Measurements from ENCODE around the gene SLC15A3.
"Not testable (repeated sequence)": the region's sequence is repeated elsewhere in the genome, so short reads cannot be mapped to it uniquely, and the experiment has no call there.

Gene SLC15A3

GRCh38 chr11:60910711-60911380 lies 41.1 kb downstream of the SLC15A3 start:
- no peak for TF ChIP-seq CTCF (IDR thresholded peaks at IDR 0.05; ENCODE audit: extremely low read depth, insufficient read depth, missing control alignments)
- no peak for DNase-seq (ENCODE audit: low spot score)
- in situ Hi-C loops (cut with MboI; ENCODE audit: low pct_unique_long_range_greater_than_20kb, low sequenced_read_pairs, unreplicated experiment), result no loop called here

- in situ Hi-C loops (cut with MboI; ENCODE audit: low pct_unique_long_range_greater_than_20kb, low sequenced_read_pairs, unreplicated experiment), result no loop called here
- no peak for TF ChIP-seq CTCF (IDR thresholded peaks at IDR 0.05; ENCODE audit: extremely low read depth, insufficient read depth, missing control alignments)
- peak; percentile 80 for DNase-seq (ENCODE audit: low spot score)
Measured at GRCh38 chr11:60910281-60910687, 41.7 kb downstream of the SLC15A3 start.

- in situ Hi-C loops (cut with MboI; ENCODE audit: low pct_unique_long_range_greater_than_20kb, low sequenced_read_pairs, unreplicated experiment), result not testable (repeated sequence)
Measured at GRCh38 chr11:60909680-60910280, 42.2 kb downstream of the SLC15A3 start.

GRCh38 chr11:60908803-60909202 lies 43.2 kb downstream of the SLC15A3 start:
- in situ Hi-C loops (cut with MboI; ENCODE audit: low pct_unique_long_range_greater_than_20kb, low sequenced_read_pairs, unreplicated experiment), result no loop called here
- no peak for DNase-seq (ENCODE audit: low spot score)
- no peak for TF ChIP-seq CTCF (IDR thresholded peaks at IDR 0.05; ENCODE audit: extremely low read depth, insufficient read depth, missing control alignments)

More at GRCh38 chr11:60909680-60910280, 42.2 kb downstream of the SLC15A3 start:
- DNase-seq (ENCODE audit: low spot score), result not testable (repeated sequence)

- peak; percentile 99 for DNase-seq (ENCODE audit: low spot score)
- TF ChIP-seq CTCF (IDR thresholded peaks at IDR 0.05; ENCODE audit: extremely low read depth, insufficient read depth, missing control alignments), result no peak
- in situ Hi-C loops (cut with MboI; ENCODE audit: low pct_unique_long_range_greater_than_20kb, low sequenced_read_pairs, unreplicated experiment), result no loop called here
Measured at GRCh38 chr11:60906132-60906972, 45.6 kb downstream of the SLC15A3 start, which contains the start of gene PRPF19. PRPF19 (minus strand) TSS chr11:60906585; CDS start chr11:60906382, 203 bp downstream.

GRCh38 chr11:60905551-60906113 lies 46.3 kb downstream of the SLC15A3 start:
- no peak for DNase-seq (ENCODE audit: low spot score)
- in situ Hi-C loops (cut with MboI; ENCODE audit: low pct_unique_long_range_greater_than_20kb, low sequenced_read_pairs, unreplicated experiment), result no loop called here
- no peak for TF ChIP-seq CTCF (IDR thresholded peaks at IDR 0.05; ENCODE audit: extremely low read depth, insufficient read depth, missing control alignments)

All from GM13977 (cell line).